ENCODE results near the gene SCAF4. TPM values are rescaled to one million over a fixed set of nuclear protein-coding genes. Genes with fewer than 3 reads are reported as not detected.

SCAF4 gene
- total and polyA plus RNA-seq, 9 of the 15 experiments (the other 6 are each of a cell fraction or from before 2014, with no cell fraction given): 2.3 to 55.7 (median 17.2) TPM

DNA sequence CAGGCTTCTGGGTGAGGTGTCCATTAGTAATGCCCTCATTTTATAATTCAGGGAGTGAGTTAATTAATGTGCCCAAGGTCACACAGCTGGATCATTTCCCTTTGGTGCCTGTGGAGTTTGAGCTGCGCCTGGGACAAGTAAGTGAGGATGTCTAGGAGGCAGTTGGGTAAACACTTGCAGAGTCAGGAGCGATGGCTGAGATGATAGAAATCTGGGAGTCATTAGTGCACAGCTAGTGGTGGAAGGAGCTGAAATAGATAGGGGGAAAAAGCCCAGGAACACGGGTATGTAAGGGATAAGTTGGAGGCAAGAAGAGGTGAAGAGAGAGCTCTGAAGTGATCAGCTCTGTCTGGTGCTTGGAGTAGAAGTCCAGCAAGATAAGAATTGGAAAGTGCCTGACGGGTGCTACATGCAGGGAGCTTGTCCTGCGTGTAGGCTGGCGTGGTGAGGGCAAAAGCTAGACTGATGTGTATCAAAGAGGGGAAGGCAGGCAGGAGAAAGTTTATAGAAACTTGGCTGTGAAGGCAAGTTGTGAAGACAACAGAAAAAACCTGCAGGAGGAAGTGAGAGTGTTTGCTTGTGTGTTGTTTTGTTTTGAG, 1.7 kb upstream of the SCAF4 start (continued):
- TF ChIP-seq HNRNPUL1 (IDR thresholded peaks at IDR 0.05; ENCODE audit: low read length) (no peak), COPS2 (conservative IDR thresholded peaks at IDR 0.05) (no peak), RBM15 (IDR thresholded peaks at IDR 0.05; ENCODE audit: insufficient read depth, low read length) (no peak), ZNF232 (CRISPR knock-in tag; IDR thresholded peaks at IDR 0.05) (no peak), ARID2 (IDR thresholded peaks at IDR 0.05) (0 out of 2 replicates have a peak, but pooled peaks have one; percentile 30)

GRCh38 chr21:31732597-31733550, 956 bp upstream of the SCAF4 start:
- H3K9me1 ChIP-seq (ENCODE audit: control insufficient read depth, insufficient read depth, low read length): no peaks in the 10 kb centered on the region
- H2AFZ ChIP-seq (ENCODE audit: low read depth, low read length): peak overlapping the region; percentile 79
- H4K20me1 ChIP-seq (replicated peaks; ENCODE audit: control insufficient read depth, insufficient read depth, low read length): peaks cover 31% of the 10 kb centered on the region
- H3K36me3 ChIP-seq (ENCODE audit: control insufficient read depth, insufficient read depth, low read length): peaks cover 19% of the 10 kb centered on the region; the same call in 2 of the 3 replicates
- WGBS (ENCODE audit: insufficient coverage, low coverage, missing lambda C conversion rate): 15% methylated on average over 20 of the region's 20 CpGs
- H3K79me2 ChIP-seq (ENCODE audit: control insufficient read depth, insufficient read depth, low read length): peaks cover 60% of the 10 kb centered on the region
- no peaks in the 10 kb centered on the region for H3K9me3 ChIP-seq (replicated peaks; ENCODE audit: control insufficient read depth, insufficient read depth, low read depth, low read length)
- in situ Hi-C loops (cut with MboI) (no loop called here), intact Hi-C loops (cut with micrococcal nuclease) (no loop called here)
- H3K27me3 ChIP-seq (ENCODE audit: control insufficient read depth in 2 of 2, insufficient read depth in 2 of 2, low read length in 2 of 2): no peaks in the 10 kb centered on the region
- peak overlapping the region; percentile 93 for H3K4me2 ChIP-seq (ENCODE audit: insufficient read depth, low read length)
- ATAC-seq (peak; percentile 12), DNase-seq (ENCODE audit: extremely low read depth in 1 of 4, low spot score in 3 of 4) (peak in 2 of 4 experiments; percentile 39 to 71), FAIRE-seq (no peak)
- peak overlapping the region; percentile 86 to 95 for H3K9ac ChIP-seq (ENCODE audit: insufficient read depth in 1 of 2, low read depth in 2 of 2, low read length in 2 of 2)
- POLR2A ChIA-PET: interaction anchor here (0.8 to 1.4 kb wide), 5 partner anchors 10 to 27 kb away, joined by 3 to 4 read pairs (median 3); no protein-coding TSS in a partner anchor
- H3K4me3 ChIP-seq: peak overlapping the region; percentile 93
- TSS peak; percentile 92 for BruUV-seq (replicated peaks)
- peaks cover 47 to 60% of the 10 kb centered on the region in 2 experiments for H3K4me1 ChIP-seq (replicated peaks in 1 of 2; ENCODE audit: control insufficient read depth in 2 of 2, insufficient read depth in 2 of 2, low read length in 2 of 2)
- peak overlapping the region; percentile 81 for H3K27ac ChIP-seq (ENCODE audit: extremely low read depth, low read depth, low read length)
- CTCF ChIA-PET (ENCODE audit: low intra/inter-chr PET ratio): no interaction called here
- TF ChIP-seq, protein P1, sequence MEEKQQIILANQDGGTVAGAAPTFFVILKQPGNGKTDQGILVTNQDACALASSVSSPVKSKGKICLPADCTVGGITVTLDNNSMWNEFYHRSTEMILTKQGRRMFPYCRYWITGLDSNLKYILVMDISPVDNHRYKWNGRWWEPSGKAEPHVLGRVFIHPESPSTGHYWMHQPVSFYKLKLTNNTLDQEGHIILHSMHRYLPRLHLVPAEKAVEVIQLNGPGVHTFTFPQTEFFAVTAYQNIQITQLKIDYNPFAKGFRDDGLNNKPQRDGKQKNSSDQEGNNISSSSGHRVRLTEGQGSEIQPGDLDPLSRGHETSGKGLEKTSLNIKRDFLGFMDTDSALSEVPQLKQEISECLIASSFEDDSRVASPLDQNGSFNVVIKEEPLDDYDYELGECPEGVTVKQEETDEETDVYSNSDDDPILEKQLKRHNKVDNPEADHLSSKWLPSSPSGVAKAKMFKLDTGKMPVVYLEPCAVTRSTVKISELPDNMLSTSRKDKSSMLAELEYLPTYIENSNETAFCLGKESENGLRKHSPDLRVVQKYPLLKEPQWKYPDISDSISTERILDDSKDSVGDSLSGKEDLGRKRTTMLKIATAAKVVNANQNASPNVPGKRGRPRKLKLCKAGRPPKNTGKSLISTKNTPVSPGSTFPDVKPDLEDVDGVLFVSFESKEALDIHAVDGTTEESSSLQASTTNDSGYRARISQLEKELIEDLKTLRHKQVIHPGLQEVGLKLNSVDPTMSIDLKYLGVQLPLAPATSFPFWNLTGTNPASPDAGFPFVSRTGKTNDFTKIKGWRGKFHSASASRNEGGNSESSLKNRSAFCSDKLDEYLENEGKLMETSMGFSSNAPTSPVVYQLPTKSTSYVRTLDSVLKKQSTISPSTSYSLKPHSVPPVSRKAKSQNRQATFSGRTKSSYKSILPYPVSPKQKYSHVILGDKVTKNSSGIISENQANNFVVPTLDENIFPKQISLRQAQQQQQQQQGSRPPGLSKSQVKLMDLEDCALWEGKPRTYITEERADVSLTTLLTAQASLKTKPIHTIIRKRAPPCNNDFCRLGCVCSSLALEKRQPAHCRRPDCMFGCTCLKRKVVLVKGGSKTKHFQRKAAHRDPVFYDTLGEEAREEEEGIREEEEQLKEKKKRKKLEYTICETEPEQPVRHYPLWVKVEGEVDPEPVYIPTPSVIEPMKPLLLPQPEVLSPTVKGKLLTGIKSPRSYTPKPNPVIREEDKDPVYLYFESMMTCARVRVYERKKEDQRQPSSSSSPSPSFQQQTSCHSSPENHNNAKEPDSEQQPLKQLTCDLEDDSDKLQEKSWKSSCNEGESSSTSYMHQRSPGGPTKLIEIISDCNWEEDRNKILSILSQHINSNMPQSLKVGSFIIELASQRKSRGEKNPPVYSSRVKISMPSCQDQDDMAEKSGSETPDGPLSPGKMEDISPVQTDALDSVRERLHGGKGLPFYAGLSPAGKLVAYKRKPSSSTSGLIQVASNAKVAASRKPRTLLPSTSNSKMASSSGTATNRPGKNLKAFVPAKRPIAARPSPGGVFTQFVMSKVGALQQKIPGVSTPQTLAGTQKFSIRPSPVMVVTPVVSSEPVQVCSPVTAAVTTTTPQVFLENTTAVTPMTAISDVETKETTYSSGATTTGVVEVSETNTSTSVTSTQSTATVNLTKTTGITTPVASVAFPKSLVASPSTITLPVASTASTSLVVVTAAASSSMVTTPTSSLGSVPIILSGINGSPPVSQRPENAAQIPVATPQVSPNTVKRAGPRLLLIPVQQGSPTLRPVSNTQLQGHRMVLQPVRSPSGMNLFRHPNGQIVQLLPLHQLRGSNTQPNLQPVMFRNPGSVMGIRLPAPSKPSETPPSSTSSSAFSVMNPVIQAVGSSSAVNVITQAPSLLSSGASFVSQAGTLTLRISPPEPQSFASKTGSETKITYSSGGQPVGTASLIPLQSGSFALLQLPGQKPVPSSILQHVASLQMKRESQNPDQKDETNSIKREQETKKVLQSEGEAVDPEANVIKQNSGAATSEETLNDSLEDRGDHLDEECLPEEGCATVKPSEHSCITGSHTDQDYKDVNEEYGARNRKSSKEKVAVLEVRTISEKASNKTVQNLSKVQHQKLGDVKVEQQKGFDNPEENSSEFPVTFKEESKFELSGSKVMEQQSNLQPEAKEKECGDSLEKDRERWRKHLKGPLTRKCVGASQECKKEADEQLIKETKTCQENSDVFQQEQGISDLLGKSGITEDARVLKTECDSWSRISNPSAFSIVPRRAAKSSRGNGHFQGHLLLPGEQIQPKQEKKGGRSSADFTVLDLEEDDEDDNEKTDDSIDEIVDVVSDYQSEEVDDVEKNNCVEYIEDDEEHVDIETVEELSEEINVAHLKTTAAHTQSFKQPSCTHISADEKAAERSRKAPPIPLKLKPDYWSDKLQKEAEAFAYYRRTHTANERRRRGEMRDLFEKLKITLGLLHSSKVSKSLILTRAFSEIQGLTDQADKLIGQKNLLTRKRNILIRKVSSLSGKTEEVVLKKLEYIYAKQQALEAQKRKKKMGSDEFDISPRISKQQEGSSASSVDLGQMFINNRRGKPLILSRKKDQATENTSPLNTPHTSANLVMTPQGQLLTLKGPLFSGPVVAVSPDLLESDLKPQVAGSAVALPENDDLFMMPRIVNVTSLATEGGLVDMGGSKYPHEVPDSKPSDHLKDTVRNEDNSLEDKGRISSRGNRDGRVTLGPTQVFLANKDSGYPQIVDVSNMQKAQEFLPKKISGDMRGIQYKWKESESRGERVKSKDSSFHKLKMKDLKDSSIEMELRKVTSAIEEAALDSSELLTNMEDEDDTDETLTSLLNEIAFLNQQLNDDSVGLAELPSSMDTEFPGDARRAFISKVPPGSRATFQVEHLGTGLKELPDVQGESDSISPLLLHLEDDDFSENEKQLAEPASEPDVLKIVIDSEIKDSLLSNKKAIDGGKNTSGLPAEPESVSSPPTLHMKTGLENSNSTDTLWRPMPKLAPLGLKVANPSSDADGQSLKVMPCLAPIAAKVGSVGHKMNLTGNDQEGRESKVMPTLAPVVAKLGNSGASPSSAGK (IDR thresholded peaks at IDR 0.05): peak; percentile 37; the same call in 1 of the 2 replicates

All from K562 (cell line).